HG03103 (cell line): ENCODE data around the gene SNRNP27.
"Not testable (repeated sequence)": the region's sequence is repeated elsewhere in the genome, so short reads cannot be mapped to it uniquely, and the experiment has no call there.

Experiments
- ATAC-seq: cut with Tn5 transposase; IDR thresholded peaks from one replicate; pipeline ENCODE4 v1.9.1; 2021; ENCODE audit warnings: low read depth; ENCODE audit not compliant: unreplicated experiment

Gene SNRNP27

DNA sequence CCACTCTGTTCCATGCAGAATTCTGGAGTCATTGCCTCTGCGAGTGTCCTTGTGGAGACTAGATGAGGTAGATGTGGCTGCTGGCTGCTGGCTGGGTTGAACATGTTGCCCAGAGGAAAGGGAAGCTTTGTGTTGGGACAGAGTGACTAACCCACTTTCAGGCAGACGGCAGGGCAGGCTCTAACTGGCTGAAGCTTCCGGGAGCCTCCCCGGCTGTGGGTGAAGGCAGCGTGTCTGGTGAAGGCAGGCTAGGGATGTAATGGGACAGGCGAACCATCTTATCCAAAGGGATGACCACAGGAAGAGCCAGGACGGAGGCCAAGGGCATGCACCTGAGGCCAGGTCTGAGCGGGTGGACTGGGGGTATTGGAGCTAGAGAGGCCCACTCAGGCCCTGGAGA lies 51.7 kb downstream of the SNRNP27 start:
- ATAC-seq, result no peak

DNA sequence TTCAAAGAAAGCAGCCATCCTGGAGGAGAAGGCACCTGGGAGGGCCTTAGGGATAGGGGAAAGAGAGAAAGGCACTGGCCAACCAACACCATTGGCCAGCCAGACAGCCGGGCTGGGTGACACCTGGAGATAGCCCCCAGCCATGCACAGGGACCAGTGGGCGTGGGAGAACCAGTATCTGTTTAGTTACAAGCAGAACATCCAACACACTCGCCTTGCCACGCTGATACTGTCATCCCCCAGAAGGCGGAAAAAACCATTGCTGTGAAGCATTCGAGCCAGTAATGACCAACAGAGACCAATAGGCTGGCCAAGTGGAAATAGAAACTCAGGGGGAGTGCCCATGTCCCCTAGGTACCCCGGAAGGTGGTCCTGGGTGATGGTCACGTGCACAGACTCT lies 52.2 kb downstream of the SNRNP27 start:
- no peak for ATAC-seq

DNA sequence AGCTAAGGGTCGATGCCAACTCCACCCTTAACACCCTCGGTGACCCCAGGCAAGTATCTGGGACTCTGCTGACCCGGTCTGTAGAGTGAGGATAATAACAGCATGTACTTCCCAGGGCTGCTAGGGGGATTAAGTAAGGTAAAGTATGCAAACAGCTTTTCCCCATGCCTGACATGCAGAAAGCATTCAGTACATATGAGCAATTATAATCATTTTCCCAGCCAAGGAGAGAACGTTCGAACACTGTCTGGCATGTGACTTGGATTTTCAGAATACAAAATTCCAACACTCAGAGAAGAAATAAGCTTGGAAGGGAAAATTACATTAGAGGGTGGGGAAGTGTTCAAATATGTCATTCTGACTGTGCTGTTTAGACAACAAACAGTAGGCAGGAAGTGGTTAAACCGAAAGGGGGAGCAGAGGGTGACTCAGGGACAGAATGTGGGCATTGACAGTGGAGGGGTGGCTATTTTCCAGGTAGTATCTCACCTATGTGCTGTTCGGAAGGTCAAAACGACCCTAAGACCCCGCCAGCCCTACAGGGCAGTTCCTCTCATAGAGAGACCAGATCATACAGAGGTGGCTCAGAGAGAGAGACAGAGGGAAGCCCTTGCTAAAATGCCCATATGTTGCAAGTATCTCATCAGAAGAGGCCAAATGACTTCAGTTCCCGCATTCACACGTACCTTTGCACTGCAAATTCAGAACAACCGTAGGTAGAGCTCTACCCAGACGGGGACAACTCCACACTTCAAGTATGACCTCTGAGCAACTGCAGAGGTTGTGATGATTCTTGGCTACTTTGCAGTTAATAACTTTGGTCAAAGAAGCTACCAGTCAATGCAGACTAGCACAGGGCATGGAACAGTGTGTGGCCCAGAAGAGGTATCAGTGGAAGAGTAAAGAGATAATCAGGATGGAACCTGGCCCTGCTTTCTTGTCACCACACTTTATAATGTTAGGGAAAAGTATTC lies 52.9 kb downstream of the SNRNP27 start:
- peak; percentile 81 for ATAC-seq

DNA sequence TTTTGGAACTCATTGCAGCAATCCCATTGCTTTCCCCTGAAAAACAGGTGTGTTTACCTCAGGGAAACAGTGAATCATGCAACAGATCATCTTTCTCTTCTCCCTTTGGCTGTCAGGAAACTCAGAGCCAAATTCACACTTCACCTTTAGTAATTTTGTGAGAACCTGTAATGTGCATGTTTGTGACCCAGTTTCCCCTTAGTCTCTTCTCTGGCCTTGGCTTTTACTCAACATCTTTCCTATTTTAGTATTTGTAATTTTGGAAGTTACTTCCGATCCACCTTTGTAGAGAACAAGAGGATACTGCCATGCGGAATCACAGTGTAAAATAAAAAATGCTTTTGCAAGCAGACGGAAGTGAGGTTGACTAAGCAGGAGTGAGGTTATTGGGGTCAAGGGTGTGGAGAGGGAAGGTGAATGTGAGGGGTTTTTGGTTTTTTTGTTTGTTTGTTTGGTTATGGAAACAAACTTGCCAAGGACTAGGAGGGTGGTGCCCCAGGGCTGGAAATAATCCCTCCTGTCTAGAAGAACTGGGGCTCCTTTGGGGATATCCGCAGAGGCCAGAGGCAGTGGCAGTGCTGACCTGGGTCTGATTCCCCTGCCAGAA lies 53.7 kb downstream of the SNRNP27 start:
- ATAC-seq, result no peak

DNA sequence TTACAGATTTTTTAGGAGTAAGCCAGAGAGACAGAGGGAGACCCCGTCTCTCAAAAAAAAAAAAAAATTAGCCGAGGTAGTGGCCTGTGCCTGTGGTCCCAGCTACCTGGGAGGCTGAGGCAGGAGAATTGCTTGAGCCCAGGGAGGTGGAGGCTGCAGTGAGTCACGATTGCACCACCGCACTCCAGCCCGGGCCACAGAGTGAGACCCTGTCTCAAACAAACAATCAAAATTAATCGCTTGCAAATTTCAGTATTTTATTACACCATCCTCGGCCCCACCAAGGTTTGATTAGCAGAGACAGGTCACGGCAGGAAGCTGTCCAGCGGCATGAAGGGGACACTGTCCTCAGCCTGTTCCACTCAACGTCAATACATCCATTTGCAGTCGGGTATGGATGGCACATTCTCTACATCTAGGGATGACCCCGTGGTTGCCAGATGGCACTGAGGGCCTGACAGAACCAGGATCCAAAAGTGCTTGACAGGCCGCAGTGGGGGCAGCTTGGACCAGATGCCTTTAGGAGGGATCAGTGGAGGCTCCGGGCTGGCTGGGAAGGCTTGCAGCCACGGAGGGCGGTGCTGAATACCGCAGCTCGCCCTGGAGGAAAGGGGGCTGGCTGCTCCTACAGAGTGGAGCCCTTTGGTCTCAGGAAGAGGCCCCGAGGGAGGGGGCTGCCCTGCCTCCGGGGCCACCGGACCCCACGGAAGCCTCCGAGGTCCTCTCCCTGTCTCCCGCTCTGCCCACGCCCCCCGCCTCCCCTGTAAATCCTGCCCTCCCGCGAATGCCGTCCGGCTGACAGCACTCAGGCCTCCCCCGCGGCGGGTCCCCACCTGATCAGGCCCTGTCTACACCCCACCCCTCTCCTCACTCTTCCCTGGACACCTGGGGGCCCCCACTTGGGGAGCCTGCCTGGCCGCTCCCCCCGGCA lies 54.5 kb downstream of the SNRNP27 start:
- ATAC-seq, result no peak

DNA sequence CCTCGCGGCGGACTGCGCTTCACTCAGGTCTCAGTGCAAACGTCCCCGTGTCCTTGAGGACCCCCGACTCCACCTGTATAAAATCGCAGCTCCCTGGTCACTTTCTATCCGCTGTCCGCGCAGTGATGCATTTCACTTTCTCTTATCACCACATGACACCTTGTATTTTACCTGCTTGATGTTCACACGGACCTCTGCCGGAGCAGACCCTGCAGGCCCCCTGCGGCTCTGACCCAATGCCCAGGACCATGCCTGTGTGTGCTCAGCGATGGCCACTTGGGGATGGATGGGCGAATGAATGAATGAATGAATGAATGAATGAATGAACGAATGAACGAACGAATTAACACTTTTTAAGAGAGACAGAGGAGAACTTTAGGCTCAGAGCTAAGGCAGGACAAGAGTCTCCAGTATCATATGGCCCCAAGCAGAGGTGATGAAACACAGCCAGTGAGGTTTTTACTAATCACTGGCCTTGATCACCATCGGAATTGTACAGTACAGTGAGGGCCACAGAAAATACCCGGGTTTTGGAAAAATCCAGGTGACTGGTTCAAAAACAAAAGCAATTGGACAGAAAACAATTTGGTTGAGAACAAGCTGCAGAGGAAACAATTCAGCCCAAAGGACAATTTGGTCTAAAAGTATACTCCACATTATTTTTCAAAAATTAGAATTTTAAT lies 55.3 kb downstream of the SNRNP27 start:
- no peak for ATAC-seq

DNA sequence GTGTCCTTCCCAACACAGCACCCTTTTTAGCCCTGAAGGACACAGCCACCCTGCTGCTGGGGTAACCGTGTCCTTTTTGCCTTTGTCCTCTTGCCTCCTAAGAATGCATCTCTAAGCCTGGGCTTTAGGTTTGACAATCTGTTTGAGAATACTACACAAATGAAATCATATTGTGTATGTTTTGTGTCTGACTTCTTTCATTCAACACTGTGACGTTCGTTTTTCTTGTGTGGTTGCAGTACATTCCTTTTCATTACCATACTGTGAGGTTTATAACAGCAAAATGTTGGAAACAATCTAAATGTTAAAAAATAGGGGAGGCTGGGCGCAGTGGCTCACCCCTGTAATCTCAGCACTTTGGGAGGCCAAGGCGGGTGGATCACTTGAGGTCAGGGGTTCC lies 56.5 kb downstream of the SNRNP27 start:
- no peak for ATAC-seq

DNA sequence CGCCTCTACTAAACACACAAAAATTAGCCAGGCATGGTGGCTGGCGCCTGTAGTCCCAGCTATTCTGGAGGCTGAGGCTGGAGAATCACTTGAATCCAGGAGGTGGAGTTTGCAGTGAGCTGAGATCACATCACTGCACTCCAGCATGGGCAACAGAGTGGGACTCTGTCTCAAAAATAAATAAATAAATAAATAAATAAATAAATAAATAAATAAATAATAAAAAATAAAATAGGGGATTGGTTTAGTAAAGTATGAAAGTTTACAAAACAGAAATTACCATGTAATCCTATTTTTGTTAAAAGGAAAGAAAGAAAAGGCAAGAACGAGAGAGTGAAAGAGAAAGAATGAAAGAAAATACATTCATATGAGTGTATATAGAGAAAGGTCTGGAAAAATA lies 56.9 kb downstream of the SNRNP27 start:
- ATAC-seq, result not testable (repeated sequence)

DNA sequence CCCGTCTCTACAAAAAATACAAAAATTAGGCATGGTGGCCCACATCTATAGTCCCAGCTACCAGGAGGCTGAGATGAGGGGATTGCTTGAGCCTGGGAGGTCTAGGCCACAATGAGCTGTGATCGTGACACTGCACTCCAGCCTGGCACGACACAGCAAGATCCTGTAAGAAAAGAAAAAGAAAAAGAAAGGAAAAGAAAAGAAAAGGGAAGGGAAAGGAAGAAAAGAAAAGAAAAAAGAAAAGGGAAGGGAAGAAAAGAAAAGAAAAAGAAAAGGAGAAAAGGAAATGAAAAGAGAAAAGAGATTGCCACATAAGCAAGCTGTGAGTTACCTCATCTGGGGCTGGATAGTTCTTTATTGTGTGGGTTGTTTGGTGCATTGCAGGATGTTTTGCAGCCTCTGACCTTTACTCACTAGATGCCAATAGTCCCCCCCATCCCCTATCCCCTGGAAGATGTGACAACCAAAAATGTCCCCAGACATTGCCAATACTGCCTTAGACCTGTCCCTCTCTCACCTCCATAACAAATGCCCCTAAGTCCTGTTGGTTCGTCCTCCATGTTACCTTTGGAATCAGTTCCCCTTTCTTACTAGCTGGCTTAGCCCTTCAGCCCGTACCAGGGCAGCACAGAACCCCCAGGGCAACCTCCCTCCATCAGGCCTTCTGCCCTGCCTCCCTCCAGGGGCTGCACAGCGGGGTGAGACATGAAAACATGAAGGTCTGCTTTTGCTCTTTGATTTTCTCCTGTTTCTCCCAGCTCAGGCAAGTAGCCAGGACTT lies 58.8 kb downstream of the SNRNP27 start:
- ATAC-seq, result no peak

DNA sequence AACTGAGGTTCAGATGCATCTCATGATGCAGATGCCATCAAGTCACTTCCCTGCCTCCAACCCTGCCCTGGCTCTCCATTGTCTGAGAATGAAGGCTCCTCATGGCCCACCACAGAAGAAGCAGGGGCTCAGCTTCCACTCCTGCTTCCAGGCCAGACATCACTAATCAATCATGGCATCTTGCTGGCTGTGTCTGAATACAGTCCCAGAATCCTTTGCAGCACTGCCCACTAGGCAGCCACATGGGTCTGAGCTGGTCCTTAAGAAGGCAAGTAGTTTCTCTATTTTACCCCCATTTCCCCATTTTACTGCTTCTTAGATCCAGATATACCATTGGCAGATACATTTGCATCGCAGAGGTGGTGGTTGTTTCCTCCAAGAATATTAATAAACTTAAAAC lies 60.3 kb downstream of the SNRNP27 start:
- ATAC-seq, result no peak
